HG03439 (cell line): ENCODE results near the gene SLX9.
"Not testable (repeated sequence)": the region's sequence is repeated elsewhere in the genome, so short reads cannot be mapped to it uniquely, and the experiment has no call there.

Experiments used
- ATAC-seq: cut with Tn5 transposase; IDR thresholded peaks from one replicate; pipeline ENCODE4 v1.9.1; 2021; ENCODE audit warnings: mild to moderate bottlenecking, moderate library complexity; ENCODE audit not compliant: unreplicated experiment

The SLX9 gene

DNA sequence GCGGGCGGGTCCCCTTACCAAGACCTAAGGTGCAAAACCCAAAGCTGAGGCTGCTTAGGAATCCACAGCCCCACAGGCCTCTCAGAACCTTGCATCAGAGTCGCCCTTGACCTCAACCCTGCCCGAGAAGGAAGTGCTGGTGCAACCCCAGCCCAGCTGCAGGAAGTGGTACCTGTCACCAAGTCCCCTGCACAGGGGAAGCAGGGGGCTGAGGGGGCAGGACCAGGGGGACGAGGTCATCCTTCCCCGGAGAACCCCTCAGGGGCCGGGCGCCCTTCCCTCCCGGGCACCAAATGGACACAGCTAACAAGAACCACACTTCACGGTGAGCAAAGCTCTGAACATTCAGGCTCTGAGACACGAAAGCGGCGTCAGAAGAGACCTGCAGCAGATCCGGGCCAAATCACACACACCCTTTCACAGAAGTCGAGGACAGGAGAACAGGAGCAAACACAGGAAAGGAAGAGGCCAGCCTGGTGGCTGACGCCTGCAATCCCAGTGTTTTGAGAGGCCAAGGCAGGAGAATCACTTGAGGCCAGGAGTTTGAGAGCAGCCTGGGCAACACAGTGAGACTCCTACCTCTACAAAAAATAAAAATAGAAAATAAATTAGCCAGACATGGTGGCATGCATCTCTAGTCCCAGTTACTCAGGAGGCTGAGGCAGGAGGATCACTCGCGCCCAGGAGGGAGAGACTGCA, 25.5 kb upstream of the SLX9 start:
- no peak for ATAC-seq

DNA sequence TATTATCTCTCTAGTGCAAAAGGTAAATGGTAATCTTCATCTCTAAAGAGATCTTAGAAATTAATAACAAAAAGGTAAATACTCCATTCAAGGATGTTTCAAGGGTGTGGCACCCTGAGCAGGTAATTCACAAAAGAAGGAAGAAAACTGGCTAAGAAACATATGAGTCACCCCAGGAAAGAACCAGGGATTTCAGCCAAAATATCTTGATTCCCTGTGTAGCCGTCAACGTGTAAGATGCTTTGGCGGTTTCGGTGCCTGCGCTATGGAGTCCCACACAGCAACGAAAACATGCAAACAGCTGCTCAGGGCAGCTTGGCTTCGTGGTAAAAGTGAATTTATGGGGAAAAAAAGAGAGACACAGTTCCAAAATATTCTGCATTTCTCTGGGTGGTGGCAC, 22.9 kb upstream of the SLX9 start:
- ATAC-seq = no peak

DNA sequence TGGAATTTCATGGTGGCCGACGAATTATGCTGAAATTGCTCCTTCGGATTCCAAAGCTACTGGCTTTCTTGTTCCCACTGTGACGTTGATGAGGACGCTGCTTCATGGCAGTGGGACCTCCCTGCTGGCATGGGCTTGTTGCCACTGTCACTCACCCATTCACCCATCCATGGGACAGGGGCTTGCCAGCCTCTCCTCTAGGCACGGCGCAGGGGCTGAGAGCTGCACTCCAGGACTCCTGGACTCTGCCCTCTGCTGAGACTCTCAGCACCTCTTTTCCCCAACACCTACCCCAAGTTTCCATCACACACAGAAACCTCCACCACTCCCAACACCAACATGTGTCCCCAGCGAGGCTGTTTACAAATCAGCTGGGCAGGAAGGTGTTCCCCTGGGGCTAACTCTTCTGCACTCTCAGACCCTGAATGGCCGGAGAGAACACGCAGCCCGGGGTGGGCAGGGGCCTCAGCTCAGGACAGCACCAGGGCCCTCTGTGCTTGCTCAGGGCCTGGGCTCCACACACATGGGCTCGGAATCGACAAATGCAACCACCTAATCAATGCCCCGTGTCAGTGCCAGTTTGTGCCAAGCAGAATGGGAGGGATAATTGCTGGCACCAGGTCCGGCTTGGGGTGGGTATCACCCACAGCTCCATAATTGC, 22.3 kb upstream of the SLX9 start:
- no peak for ATAC-seq

DNA sequence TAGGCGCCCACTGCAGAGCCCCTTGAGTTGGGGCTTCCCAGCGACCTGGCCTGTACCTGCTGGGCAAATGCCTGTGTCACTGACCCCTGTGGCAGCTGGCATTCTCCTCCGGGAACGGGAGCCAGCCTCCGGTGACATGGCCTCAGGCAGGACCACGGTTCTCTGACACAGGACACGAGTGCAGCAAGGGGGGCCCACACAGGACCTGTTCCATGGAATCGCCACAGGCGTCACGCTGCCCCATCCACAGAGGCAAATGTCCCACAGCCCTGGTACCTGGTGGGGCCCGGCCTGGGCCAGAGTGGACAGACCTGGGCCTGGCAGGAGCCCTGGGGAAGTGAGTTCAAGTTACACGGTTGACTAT, 21.7 kb upstream of the SLX9 start:
- no peak for ATAC-seq

DNA sequence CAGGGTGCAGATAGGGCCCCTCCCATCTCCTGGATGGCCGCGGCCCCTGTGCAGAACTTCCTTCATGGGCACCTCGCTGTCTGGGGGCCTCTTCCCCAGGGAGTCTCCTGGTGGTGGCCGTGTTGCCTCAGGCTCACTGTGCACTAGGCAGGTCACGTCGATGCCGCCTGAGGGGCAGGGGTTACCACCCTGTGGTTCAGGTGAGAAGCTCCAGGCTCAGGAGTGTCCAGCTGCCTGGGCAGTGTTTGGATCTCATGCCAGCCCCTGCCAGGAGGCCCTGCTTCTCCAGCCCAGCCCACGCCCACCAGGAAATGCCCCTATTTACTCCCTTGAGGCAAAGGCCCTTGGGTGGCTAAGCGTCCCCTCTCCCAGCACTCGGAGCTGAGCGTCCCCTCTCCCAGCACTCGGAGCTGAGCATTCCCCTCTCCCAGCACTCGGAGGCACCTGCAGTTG, 21.2 kb upstream of the SLX9 start:
- no peak for ATAC-seq

GRCh38 chr21:44919111-44919912, 20.5 kb upstream of the SLX9 start:
- no peak for ATAC-seq

- no peak for ATAC-seq
These were observed 19.7 kb upstream of the SLX9 start for GRCh38 chr21:44919913-44920693.

DNA sequence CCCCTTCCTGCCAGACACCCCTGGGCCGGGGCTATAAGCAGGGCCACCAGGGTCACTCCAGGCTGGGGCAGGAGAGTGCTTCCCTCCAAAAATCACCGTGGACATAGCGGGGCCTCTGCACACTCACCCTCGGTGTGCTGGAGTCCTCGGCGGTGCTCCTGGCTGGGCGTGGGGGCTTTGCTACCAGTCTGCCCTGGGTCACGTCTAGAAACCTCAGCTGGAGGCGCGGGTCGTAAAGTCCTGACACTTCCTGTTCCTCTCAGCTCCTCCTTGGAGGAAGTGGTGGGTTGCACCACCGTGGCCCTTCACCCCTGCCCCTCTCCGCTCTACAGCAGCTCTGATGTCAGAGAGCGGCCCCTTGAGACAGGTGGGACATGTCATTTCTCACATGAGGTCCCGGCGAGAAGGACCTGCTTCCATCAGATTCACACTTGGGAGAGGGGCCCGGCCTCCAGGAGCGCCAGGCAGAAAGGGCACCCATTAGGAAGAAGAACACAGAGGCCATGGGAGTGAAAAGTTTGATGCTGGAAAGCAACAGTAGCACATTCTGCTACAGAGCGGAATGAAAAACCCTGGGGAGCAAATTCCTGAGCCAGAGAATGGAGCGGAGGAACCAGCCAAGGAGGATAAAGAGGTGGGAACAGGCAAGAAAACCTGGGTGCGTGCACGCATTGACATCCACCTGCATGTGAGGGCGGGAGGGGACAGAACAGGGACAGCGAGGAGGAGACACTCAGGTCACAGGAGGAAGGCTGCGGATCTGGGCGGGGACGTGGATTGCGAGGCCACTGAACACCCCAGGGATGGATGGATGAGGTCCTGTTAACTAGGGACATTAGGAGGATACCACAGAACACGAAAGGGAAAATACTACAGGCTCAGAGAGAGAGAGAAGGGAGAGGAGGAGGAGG, 18.9 kb upstream of the SLX9 start, which contains the start of gene ITGB2:
TSS of gene ITGB2 (minus strand) at position 206 of the 911 bp plus-strand sequence. CDS start 10,117 bp downstream, outside the sequence.
- no peak for ATAC-seq

DNA sequence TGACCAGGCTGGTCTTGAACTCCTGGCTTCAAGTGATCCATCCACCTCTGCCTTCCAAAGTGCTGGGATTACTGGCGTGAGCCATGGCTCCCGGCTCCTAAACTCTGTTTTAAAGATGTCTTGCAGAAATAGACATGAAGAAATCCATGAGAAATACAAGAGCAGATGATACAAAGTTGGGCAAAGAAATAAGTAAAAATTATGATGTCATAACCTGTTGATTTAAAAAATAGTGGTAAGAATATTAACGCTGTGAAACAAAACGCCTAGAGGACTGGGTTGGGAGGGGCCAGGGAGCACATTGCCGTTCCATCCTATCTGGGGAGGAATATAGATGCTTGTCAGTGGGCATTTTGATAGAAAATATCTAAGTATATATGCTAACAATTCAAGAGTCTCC, 17.9 kb upstream of the SLX9 start:
- no peak for ATAC-seq

GRCh38 chr21:44923480-44924084, 16.2 kb upstream of the SLX9 start:
- no peak for ATAC-seq

GRCh38 chr21:44924606-44925377, 15.0 kb upstream of the SLX9 start:
- ATAC-seq = no peak

DNA sequence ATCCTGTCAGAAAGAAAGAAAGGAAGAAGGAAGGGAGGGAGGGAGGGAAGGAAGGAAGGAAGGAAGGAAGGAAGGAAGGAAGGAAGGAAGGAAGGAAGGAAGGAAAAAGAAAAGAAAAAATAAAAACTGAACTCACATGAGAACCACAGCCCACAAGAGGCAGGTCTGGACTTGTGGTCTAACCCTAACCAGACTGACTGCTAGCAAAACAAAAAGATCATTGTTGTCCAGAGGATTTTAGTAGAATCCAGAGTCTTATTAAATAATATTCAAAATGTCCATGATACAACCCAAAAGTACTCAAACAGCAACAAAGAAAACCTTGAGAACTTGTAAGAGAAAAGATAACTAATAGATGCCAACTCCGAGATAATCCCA, 14.5 kb upstream of the SLX9 start:
- ATAC-seq = no peak

GRCh38 chr21:44926331-44927101, 13.3 kb upstream of the SLX9 start:
- ATAC-seq = no peak

DNA sequence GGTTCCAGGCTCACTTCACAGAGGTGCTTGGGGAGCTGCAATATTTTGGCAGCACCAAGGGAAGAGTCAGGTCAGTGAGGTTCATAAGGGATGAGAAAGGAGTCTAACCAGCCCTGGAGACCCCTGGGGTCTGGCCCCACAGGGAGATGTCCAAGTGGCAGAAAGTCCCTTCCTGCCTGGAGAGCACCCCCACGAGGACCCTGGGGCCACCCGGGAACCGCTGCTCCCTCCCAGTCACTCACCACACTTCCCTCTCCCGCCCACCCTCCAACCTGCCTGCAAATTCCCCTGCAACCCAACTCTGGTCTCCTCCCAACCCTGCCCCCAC, 12.6 kb upstream of the SLX9 start:
- ATAC-seq = no peak

DNA sequence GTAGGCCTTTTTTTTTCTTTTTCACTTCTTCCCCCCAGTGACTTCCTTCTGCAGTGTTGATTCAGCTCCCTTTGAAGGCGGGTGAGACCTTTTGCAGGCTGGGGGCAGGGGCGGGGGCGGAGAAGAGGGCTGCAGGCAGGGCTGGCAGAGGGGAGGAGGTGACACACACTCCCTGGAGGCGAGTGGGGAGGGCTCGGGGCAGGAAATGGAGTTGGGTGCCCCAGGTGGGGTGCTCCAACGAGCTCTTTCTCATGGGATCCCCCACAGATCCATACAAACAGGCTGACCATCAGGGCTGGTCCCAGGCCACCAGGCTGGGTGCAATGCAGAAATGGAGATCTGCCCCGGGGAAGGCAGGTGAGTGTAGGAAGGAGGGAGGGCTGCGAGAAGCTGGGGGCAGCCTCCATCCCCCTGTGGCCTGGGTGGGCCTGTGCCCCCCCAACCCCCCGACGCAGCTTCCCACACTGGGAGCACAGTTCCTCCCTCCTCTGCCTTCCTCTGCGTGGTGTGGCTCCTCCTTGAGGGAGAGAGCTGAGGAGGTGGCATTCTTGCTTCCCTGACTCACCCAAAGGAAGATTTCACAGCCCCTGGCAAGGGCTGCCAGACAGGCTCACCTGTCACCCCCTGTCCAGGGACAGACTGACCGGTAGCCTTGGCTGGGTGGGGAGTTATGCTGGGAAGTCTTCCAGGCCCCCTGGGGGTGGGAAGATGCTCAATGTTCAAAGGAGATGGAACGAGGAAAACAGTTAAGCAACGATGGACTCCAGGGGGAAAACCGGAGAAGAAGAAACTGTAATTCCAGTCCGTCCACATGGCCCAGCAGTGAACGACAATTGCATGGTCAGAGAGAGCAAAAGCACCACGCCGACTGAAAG, 12.0 kb upstream of the SLX9 start:
- no peak for ATAC-seq

DNA sequence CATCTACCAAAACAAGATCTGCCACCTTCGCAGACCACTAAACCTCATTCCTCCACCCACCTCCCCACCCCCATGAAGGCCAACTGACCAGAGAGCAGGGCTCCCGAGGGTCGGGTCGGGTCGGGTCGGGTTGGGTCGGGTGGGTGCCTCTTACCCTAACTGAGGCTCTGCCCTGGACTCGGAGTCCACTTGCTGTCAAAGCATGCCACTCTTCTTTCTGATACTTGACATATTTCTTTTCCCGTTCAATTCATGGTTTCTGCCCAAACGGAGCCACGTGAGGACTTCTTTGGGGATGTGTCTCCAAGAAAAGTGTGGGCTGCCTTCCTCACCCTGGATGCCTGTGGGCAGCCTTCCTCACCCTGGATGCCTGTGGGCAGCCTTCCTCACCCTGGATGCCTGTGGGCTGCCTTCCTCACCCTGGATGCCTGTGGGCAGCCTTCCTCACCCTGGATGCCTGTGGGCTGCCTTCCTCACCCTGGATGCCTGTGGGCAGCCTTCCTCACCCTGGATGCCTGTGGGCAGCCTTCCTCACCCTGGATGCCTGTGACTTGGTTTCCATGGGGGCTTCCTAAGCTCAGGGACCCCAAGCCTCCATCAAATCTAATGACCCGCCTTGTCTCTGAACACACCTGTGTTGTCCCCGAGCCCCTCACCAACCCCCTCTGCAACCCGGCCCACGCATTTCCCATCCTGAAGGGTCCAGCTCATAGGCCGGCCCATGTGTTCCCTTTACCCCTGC, 11.2 kb upstream of the SLX9 start:
- ATAC-seq = not testable (repeated sequence)
